Osteoblast (primary cell): ENCODE results near the gene CAPN7. TPM values are rescaled to one million over a fixed set of nuclear protein-coding genes. Genes with fewer than 3 reads are reported as not detected.

ENCODE experiments used
- DNase-seq: peaks from one replicate; pipeline ENCODE4 v3.0.0; 2011; ENCODE audit warnings: low spot score, mixed read lengths; ENCODE audit not compliant: insufficient read length; ENCODE audit errors: missing footprints
- H2AFZ ChIP-seq: 2 replicates; pipeline ENCODE4 v1.6.0; 2011; ENCODE audit warnings: mild to moderate bottlenecking, low read length
- H3K27ac ChIP-seq: 2 replicates; pipeline ENCODE4 v1.5.1; 2011; ENCODE audit warnings: mild to moderate bottlenecking, low read depth, low read length, moderate library complexity
- H3K27me3 ChIP-seq: 2 replicates; pipeline ENCODE4 v1.6.0; 2012; ENCODE audit warnings: mild to moderate bottlenecking, control low read depth, inconsistent platforms, low read length, moderate library complexity; ENCODE audit not compliant: insufficient read depth
- H3K36me3 ChIP-seq: 2 replicates; pipeline ENCODE4 v1.5.1; 2011; ENCODE audit warnings: mild to moderate bottlenecking, low read length, control low read depth, moderate library complexity; ENCODE audit not compliant: insufficient read depth
- H3K4me1 ChIP-seq: 2 replicates; pipeline ENCODE4 v1.5.1; 2011; ENCODE audit warnings: mild to moderate bottlenecking, low read length, control low read depth, moderate library complexity; ENCODE audit not compliant: insufficient read depth
- H3K4me2 ChIP-seq: 2 replicates; pipeline ENCODE4 v1.6.0; 2011; ENCODE audit warnings: mild to moderate bottlenecking, low read length; ENCODE audit not compliant: insufficient read depth
- H3K4me3 ChIP-seq: fragments of 200-600 bp; sonication (generic); 3 replicates; pipeline ENCODE4 v1.5.1; 2012; ENCODE audit warnings: mild to moderate bottlenecking, low read length, inconsistent platforms; ENCODE audit not compliant: insufficient read depth
- H3K79me2 ChIP-seq: 2 replicates; pipeline ENCODE4 v1.6.0; 2012; ENCODE audit warnings: mild to moderate bottlenecking, low read length, control low read depth, inconsistent platforms; ENCODE audit not compliant: insufficient read depth
- H3K9me3 ChIP-seq: 2 replicates; pipeline ENCODE4 v1.5.1; 2011; ENCODE audit warnings: low read depth, low read length, control low read depth
- H4K20me1 ChIP-seq: 2 replicates; pipeline ENCODE4 v1.6.0; 2012; ENCODE audit warnings: mild to moderate bottlenecking, low read length, control low read depth; ENCODE audit not compliant: insufficient read depth
- CTCF ChIP-seq: IDR thresholded peaks from 2 replicates; pipeline ENCODE4 v1.5.1; 2011; ENCODE audit warnings: mild to moderate bottlenecking, low read depth, low read length, moderate library complexity; ENCODE audit errors: extremely low read depth
- total RNA-seq: library from RNA; depleted of rRNA; stranded (reverse); fragments of >200 nt; gene quantifications from 2 replicates; pipeline ENCODE4 v1.2.3, GENCODE V29; 2012

Gene CAPN7
- total RNA-seq, 1 donor = 45.2 TPM

- Histone ChIP-seq H4K20me1 (no peaks in the 10 kb centered on the region), H3K9me3 (no peaks in the 10 kb centered on the region), H3K4me1 (no peaks in the 10 kb centered on the region), H3K79me2 (peaks cover 43% of the 10 kb centered on the region), H3K4me3 (no peak overlapping the region), H3K27me3 (no peaks in the 10 kb centered on the region), H3K27ac (no peak overlapping the region), H3K36me3 (peaks cover 81% of the 10 kb centered on the region), H2AFZ (no peak overlapping the region), H3K4me2 (no peak overlapping the region)
- no peak for DNase-seq
- no peak for TF ChIP-seq CTCF
These were observed 9.9 kb downstream of the CAPN7 start for GRCh38 chr3:15215996-15216395.

- Histone ChIP-seq H3K4me3 (no peak overlapping the region), H3K4me1 (no peaks in the 10 kb centered on the region), H3K9me3 (no peaks in the 10 kb centered on the region), H3K27me3 (no peaks in the 10 kb centered on the region), H4K20me1 (no peaks in the 10 kb centered on the region), H3K79me2 (peaks cover 38% of the 10 kb centered on the region), H3K27ac (no peak overlapping the region), H2AFZ (no peak overlapping the region), H3K36me3 (peaks cover 84% of the 10 kb centered on the region), H3K4me2 (no peak overlapping the region)
- DNase-seq = no peak
- TF ChIP-seq CTCF = no peak
These were observed 10.5 kb downstream of the CAPN7 start for GRCh38 chr3:15216501-15216900.

- peaks cover 87% of the 10 kb centered on the region for H3K36me3 ChIP-seq
- H3K4me2 ChIP-seq = no peak overlapping the region
- no peak for DNase-seq
- H2AFZ ChIP-seq = no peak overlapping the region
- no peaks in the 10 kb centered on the region for H4K20me1 ChIP-seq
- H3K4me1 ChIP-seq = no peaks in the 10 kb centered on the region
- H3K27me3 ChIP-seq = no peaks in the 10 kb centered on the region
- no peak for TF ChIP-seq CTCF
- no peak overlapping the region for H3K27ac ChIP-seq
- H3K79me2 ChIP-seq = peaks cover 35% of the 10 kb centered on the region
- H3K9me3 ChIP-seq = no peaks in the 10 kb centered on the region
- no peak overlapping the region for H3K4me3 ChIP-seq
These were observed 11.1 kb downstream of the CAPN7 start for GRCh38 chr3:15217011-15217671.

GRCh38 chr3:15217841-15218267 lies 11.8 kb downstream of the CAPN7 start:
- Histone ChIP-seq H3K4me3 (no peak overlapping the region), H3K27ac (no peak overlapping the region), H3K9me3 (no peaks in the 10 kb centered on the region), H3K4me1 (no peaks in the 10 kb centered on the region), H3K27me3 (no peaks in the 10 kb centered on the region), H3K4me2 (no peak overlapping the region), H3K79me2 (peaks cover 30% of the 10 kb centered on the region), H3K36me3 (peaks cover 87% of the 10 kb centered on the region), H2AFZ (no peak overlapping the region), H4K20me1 (no peaks in the 10 kb centered on the region)
- no peak for DNase-seq
- no peak for TF ChIP-seq CTCF
